Activated CD4-positive, CD25-positive, alpha-beta regulatory T cell treated with anti-CD3 and anti-CD28 coated beads, Interleukin-2, amount 50 U/mL, for 72 hours (primary cell): ENCODE results near the gene PSG3.
"Not testable (repeated sequence)": the region's sequence is repeated elsewhere in the genome, so short reads cannot be mapped to it uniquely, and the experiment has no call there.

ENCODE experiments used
- DNase-seq: peaks from one replicate; pipeline ENCODE4 v3.0.0; 2021

The PSG3 gene

DNA sequence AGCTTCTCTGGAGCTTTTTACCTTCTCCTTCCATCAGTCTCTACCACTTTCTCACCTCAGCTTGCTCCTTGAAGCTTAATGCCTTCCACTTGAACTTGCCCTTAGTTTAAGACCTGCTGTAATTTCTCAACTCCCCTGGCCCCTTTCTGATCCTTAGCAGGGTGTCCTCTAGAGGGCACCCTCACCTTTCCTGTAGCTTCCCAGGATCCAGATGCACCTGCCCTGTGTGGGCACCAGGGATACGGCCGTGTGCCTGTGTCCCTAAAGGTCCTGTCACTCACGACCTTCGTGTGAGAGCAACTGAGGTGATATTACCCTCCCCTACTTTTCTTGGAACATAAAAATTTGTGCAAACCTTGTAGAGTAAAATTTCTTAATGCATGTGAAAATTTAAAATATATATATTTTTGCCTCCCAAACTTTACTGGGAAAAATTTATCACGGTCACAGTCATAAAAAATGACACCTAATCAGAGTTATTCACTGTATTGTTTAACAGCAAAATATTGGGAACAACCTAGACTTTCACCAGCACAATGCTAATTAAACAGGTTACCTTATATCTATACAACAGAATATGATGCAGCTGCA is 46.4 kb downstream of the PSG3 start:
- DNase-seq: no peak

DNA sequence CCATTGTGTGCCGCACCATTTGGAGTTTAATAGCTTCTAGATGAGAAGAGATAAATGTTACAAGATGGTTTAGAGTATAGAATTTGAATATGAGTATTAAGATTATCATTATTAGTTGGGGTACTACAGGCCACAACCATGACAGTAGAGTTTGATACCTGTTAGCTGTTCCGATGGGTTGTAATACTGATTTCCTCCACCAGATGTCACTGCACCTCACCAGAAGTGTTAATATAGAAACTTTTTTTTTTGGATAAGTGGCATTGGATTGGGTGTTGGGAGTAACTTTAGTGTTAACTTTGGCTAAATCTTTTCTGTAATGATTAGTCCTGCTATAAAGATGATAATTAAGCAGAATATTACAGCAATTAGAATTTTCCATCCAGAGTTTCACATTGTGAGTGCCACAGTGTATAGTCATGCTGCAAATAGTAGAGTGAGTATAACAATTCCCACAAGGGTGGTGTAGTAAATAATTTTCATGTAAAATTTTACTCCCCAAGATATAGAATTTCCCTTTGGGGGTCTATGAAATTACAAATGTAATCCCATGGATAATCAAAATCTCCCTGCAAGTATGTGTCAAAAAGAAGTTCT is 56.3 kb downstream of the PSG3 start:
- DNase-seq: no peak

DNA sequence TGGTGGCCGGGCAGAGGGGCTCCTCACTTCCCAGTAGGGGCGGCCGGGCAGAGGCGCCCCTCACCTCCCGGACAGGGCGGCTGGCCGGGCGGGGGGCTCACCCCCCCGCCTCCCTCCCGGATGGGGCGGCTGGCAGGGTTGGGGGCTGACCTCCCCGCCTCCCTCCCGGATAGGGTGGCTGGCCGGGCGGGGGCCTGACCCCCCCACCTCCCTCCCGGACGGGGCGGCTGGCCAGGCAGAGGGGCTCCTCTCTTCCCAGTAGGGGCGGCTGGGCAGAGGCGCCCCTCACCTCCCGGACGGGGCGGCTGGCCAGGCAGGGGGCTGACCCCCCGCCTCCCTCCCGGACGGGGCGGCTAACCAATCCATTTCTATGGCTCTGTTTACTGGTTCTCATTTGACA is 64.0 kb downstream of the PSG3 start:
- DNase-seq: not testable (repeated sequence)

DNA sequence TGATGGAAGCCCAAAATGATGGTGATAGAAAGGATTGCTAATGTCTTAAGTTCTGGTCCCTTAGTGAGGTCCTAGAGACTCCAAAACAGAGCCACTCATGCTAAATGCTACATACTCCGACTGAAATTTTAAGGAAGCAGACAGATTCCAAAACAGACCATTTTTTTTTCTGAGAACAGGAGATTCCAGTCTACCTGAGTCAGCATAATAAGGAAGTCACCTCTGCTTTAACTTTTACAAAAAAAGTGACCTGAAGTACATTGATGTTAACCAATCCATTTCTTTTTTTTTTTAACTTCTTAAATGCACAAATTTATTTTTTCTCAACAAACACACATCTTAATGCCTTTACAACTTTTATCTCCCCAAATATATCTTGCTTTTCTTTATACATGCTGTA is 65.7 kb downstream of the PSG3 start:
- not testable (repeated sequence) for DNase-seq
